GM18519 (cell line): Measurements from ENCODE around the gene TNFRSF1B.

ENCODE experiments used
- ATAC-seq: cut with Tn5 transposase; IDR thresholded peaks from one replicate; pipeline ENCODE4 v1.9.1; 2021; ENCODE audit warnings: mild to moderate bottlenecking, moderate library complexity; ENCODE audit not compliant: unreplicated experiment, low FRiP score

The TNFRSF1B gene

GRCh38 chr1:12141163-12141850, 25.5 kb upstream of the TNFRSF1B start:
- no peak for ATAC-seq

- no peak for ATAC-seq
Measured at GRCh38 chr1:12142141-12142823, 24.5 kb upstream of the TNFRSF1B start.

DNA sequence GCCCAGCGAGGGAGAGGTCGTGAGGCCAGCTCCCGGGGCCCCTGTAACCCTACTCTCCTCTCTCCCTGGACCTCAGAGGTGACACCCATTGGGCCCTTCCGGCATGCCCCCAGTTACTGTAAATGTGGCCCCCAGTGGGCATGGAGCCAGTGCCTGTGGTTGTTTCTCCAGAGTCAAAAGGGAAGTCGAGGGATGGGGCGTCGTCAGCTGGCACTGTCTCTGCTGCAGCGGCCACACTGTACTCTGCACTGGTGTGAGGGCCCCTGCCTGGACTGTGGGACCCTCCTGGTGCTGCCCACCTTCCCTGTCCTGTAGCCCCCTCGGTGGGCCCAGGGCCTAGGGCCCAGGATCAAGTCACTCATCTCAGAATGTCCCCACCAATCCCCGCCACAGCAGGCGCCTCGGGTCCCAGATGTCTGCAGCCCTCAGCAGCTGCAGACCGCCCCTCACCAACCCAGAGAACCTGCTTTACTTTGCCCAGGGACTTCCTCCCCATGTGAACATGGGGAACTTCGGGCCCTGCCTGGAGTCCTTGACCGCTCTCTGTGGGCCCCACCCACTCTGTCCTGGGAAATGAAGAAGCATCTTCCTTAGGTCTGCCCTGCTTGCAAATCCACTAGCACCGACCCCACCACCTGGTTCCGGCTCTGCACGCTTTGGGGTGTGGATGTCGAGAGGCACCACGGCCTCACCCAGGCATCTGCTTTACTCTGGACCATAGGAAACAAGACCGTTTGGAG, 23.7 kb upstream of the TNFRSF1B start:
- ATAC-seq, result no peak

GRCh38 chr1:12143631-12144155, 23.1 kb upstream of the TNFRSF1B start:
- no peak for ATAC-seq

GRCh38 chr1:12144236-12144635, 22.6 kb upstream of the TNFRSF1B start:
- ATAC-seq, result no peak

DNA sequence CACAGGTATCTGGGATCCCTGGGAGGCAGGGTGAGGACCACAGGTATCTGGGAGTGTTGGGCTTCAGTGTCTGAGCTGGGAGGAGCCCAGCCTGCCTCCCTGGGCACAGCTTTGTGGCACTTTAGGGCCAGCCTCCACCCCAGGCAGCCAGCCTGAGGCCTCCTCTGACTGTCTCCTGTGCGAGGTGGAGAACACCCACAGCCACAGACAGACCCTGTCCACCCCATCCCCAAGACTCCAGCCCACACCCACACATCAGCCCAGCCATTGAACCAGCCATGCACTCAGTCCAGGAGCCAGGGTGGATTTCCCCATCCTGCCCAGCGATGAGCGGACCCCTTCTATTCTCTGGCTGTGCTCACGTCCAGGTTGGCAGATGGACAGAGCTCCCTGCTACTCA, 21.8 kb upstream of the TNFRSF1B start:
- ATAC-seq, result no peak

DNA sequence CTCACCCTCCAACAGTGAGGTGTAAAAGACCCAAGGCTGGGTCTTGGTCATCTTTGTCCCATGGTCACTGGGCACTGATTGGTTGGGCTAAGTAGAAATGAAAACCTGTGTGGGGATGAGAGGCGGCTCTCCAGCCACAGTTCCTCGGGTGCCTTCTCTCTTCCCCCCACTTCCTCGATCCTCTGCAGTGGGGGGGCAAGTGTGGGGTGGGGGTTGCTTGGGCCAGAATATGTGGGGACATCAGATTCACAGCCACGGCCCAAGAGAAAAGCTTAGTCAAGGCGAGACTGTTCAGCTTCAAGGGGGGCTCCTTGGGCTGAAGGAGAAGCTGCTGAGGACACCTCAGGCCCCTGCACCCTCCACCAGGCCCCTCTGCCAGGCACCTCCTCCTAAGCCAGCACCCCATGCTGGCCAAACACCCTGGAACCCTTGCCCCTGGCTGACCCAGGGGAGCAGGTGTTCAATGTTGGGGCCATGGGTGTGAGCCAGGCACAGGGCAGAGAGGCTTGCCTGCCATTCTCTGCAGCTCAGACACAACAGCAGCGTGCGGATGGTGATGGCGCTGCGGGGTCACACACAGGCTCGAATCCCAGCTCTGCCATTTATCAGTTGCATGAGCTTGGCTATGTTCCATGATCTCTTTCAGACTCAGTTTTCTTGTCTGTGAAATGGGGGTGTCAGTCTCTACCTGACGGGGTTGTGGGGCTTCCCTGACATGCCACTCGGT, 21.0 kb upstream of the TNFRSF1B start:
- no peak for ATAC-seq

GRCh38 chr1:12146343-12147112, 20.3 kb upstream of the TNFRSF1B start:
- ATAC-seq, result no peak

DNA sequence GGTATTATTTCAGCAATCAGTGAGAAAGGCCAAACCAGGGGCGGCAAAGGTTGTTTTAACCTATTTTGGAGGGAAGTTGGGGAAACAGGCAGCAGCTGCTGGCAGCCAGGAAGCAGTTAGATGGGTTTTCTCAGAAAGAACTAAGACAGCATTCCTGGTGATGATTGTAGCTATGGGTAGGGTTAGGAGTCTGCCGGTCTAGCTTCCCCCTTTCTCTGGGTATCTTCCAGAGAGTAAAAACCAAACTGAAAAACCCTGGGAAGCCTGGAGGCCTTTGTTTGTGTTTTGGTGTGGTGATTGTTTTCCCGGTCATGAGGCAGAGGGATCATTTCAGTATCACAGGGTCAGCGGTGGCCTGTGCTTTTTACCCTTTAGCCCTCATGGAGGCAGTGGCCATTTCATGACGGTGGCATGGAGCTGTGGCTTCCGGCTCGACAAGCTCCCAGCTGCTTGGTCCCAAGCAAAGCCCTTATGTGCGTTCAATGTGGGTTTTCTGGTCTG, 19.5 kb upstream of the TNFRSF1B start:
- no peak for ATAC-seq

GRCh38 chr1:12148160-12148957, 18.4 kb upstream of the TNFRSF1B start:
- ATAC-seq, result no peak

- ATAC-seq, result peak; percentile 34
Measured at GRCh38 chr1:12148958-12149790, 17.6 kb upstream of the TNFRSF1B start.

GRCh38 chr1:12149791-12150175, 17.0 kb upstream of the TNFRSF1B start:
- ATAC-seq, result no peak

DNA sequence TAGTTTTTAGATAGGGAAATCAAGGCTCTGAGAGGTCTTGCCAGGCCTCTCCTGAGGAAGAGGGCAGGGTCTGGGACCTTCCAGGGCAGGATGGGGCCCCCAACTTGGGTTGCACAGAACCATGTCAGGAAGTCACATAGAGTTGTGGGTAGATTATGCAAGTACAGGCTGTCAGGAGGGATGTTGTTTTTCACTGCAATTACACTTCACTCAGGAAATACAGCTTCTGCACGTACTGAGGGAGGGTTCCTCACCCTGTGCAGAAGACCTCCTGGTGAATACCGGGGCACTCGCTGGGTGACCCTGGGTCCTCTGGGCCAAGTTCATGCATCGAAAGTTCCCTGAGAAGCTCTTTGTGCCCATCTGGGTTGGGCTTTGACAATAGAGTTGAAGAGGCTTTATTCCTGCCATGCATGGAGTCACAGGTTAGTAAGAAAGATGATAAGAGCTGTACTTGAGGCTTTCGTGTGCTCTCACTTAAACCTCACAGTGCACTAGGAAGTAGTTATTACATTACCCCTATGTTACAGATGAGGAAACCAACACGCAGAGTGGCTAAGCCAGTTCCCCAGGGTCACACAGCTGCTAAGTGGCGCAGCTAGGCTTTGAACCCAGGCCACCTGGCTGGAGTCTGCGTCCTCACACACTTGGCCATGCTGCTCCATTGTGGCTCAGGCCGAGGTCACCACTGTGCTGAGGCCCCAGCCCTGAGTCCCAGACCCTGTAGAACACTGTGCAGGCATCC, 16.2 kb upstream of the TNFRSF1B start:
- ATAC-seq, result no peak

DNA sequence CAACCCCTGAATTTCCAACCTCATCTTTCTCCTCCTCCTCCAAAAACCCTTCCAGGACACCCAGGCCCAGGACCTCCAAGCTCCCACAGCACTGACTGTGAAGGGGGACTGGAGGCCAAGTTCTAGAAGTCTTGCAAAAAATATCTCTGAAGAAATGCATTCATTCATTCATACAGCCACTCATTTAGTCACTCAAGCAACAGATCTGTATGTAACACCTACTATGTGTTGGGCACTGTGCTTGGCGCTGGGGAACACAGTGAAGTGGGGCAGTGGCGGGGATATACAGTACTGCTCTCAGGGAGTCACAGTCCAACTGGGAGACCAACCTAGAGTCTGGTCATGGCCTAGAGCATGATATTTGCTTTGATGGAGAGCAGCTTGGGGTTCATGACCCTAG, 15.3 kb upstream of the TNFRSF1B start:
- ATAC-seq, result no peak

DNA sequence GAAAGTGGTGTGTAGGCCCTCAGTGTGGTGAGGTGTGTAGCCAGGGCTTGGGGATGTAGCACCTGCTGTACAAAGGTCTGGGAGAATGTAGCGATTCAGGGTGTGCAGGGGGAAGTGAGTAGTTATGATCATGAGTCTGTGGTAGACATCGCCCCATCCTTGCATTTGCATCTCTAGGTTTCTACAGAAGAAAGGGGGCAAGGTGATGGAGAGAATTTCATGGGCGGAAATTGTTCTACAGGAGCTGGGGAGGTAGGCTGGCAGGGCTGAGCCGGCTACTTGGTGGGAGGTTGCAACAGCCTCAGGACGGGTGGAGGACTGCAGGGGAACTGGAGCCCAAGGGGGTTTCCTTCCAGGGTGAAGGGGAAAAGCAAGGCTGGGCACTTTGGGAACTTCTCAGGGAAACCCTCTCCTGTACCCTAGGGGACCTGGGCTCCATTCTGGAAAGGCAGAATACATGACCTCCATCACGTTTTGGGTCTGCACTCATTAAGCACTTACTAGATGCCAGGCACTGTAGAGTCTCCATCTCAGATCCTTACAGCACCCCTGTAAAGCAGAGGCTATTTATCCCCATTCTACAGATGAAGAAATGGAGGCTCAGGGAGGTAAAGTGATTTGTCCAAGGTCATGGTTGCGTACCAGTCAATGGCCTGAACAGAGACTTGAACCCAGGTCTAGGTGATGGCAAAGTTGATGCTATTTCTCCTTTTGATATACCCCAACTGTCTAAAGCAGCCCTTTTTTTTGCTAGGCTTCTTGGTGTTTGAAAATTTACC, 14.5 kb upstream of the TNFRSF1B start:
- peak; percentile 49 for ATAC-seq

- no peak for ATAC-seq
Measured at GRCh38 chr1:12153181-12153785, 13.5 kb upstream of the TNFRSF1B start.
